GM19467 (cell line): ENCODE measurements around the gene RSPRY1.
A peak's percentile ranks its signal among the peaks of the same experiment; 100 is the strongest.

Source experiments
- ATAC-seq: cut with Tn5 transposase; IDR thresholded peaks from one replicate; pipeline ENCODE4 v1.9.1; 2021; ENCODE audit warnings: mild to moderate bottlenecking, moderate library complexity; ENCODE audit not compliant: unreplicated experiment

The RSPRY1 gene

GRCh38 chr16:57216968-57217367 is 30.8 kb downstream of the RSPRY1 start:
- no peak for ATAC-seq

- no peak for ATAC-seq
These were observed 36.9 kb downstream of the RSPRY1 start for GRCh38 chr16:57223057-57223456.

- no peak for ATAC-seq
These were observed 38.7 kb downstream of the RSPRY1 start for GRCh38 chr16:57224651-57225335.

- ATAC-seq = no peak
These were observed 39.8 kb downstream of the RSPRY1 start for GRCh38 chr16:57225978-57226377.

- no peak for ATAC-seq
These were observed 40.8 kb downstream of the RSPRY1 start for GRCh38 chr16:57226701-57227621.

- ATAC-seq = no peak
These were observed 43.0 kb downstream of the RSPRY1 start for GRCh38 chr16:57229079-57229478.

GRCh38 chr16:57231821-57232350 is 45.8 kb downstream of the RSPRY1 start:
- no peak for ATAC-seq

GRCh38 chr16:57233944-57234706 is 48.0 kb downstream of the RSPRY1 start:
- no peak for ATAC-seq

GRCh38 chr16:57234707-57235092 is 48.6 kb downstream of the RSPRY1 start:
- ATAC-seq = no peak

- ATAC-seq = no peak
These were observed 49.2 kb downstream of the RSPRY1 start for GRCh38 chr16:57235128-57236021.

GRCh38 chr16:57236022-57236350 is 49.9 kb downstream of the RSPRY1 start:
- ATAC-seq = no peak

GRCh38 chr16:57238682-57239081 is 52.6 kb downstream of the RSPRY1 start:
- no peak for ATAC-seq

GRCh38 chr16:57239107-57239506 is 53.0 kb downstream of the RSPRY1 start:
- ATAC-seq = no peak

- ATAC-seq = no peak
These were observed 54.7 kb downstream of the RSPRY1 start for GRCh38 chr16:57240851-57241250.

GRCh38 chr16:57242650-57243049 is 56.5 kb downstream of the RSPRY1 start:
- ATAC-seq = no peak

GRCh38 chr16:57244463-57244766 is 58.3 kb downstream of the RSPRY1 start:
- ATAC-seq = no peak

GRCh38 chr16:57244767-57245471 is 58.8 kb downstream of the RSPRY1 start, which contains the start of gene ARL2BP:
Gene ARL2BP (plus strand): TSS chr16:57245259. CDS start chr16:57245368, 109 bp downstream.
- ATAC-seq = peak; percentile 89

GRCh38 chr16:57245472-57246113 is 59.5 kb downstream of the RSPRY1 start:
- peak; percentile 19 for ATAC-seq

- no peak for ATAC-seq
These were observed 65.2 kb downstream of the RSPRY1 start for GRCh38 chr16:57251352-57251751.
